ENCODE data around the gene SDSL. TPM values are rescaled to one million over a fixed set of nuclear protein-coding genes. Genes with fewer than 3 reads are reported as not detected.

SDSL gene
- total RNA-seq, 6 experiments from 2014 or later: 25.5 to 85.7 (median 32.3) TPM

DNA sequence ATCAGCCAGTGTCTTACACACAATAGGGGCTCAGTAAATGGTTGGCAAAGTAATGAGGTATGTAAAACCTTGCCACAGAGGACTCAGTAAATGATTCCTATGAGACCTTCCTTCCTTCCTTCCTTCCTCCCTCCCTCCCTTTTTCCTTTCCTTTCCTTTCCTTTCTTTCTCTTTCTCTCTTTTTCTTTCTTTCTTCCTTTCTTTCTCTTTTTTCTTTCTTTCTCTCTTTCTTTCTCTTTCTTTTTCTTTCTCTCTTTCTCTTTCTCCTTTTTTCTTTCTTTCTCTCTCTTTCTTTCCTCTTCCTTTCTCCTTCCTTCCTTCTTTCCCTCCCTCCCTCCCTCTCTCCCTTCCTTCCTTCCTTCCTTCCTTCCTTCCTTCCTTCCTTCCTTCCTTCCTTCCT lies 26.0 kb upstream of the SDSL start:
- no peak overlapping the region for H3K27ac ChIP-seq
- intact Hi-C loops (cut with DNase I): no loop called here
- ATAC-seq: no peak

DNA sequence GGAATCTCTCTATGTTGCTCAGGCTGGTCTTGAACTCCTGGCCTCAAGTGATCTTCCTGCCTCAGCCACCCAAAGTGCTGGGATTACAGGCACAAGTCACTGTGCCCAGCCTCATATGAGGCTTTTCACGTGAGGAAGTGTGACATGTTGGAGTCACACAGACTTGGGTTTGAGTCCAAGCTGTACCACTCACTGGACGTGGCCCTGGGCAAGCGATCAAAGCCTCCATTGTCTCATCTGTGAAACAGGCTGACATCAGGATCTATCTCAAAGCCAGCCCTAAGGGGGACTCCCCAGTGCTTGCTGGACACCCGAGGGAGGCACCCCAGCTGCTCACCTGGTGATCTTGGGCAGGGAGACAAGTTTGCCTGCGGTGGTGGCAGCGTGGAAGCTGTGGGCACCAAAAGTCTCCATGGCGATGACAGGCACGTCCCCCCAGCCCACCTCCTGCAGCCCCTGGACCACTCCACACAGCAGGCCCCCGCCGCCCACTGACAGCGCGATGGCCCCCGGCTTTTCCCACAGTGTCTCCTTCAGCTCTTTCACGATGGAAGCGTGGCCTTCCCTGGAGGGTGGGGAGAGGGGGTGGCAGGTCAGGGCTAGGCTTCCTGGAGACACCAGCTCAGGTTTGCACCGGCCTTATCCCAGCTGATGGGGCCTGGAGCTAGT lies 25.2 kb upstream of the SDSL start:
- TF ChIP-seq, protein P1, sequence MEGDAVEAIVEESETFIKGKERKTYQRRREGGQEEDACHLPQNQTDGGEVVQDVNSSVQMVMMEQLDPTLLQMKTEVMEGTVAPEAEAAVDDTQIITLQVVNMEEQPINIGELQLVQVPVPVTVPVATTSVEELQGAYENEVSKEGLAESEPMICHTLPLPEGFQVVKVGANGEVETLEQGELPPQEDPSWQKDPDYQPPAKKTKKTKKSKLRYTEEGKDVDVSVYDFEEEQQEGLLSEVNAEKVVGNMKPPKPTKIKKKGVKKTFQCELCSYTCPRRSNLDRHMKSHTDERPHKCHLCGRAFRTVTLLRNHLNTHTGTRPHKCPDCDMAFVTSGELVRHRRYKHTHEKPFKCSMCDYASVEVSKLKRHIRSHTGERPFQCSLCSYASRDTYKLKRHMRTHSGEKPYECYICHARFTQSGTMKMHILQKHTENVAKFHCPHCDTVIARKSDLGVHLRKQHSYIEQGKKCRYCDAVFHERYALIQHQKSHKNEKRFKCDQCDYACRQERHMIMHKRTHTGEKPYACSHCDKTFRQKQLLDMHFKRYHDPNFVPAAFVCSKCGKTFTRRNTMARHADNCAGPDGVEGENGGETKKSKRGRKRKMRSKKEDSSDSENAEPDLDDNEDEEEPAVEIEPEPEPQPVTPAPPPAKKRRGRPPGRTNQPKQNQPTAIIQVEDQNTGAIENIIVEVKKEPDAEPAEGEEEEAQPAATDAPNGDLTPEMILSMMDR (IDR thresholded peaks at IDR 0.05): no peak
- no peak for TF ChIP-seq POLR2A (IDR thresholded peaks at IDR 0.05)
- peak in 1 of 3 donors; percentile 69 for DNase-seq
- Histone ChIP-seq H3K4me3 (no peak overlapping the region), H3K27me3 (no peaks in the 10 kb centered on the region), H3K9me3 (no peaks in the 10 kb centered on the region), H3K36me3 (peaks cover 0 to 68% (median 29%) of the 10 kb centered on the region in 4 donors), H3K4me1 (no peaks in the 10 kb centered on the region), H3K27ac (no peak overlapping the region)
- ATAC-seq: peak in 2 of 4 donors; percentile 3 to 31
- intact Hi-C loops (cut with DNase I): no loop called here
- WGBS (ENCODE audit: insufficient coverage, low coverage, low lambda C conversion rate, missing lambda C conversion rate): 69% methylated on average over 4 of the region's 16 CpGs

More for the DNA sequence above, 26.0 kb upstream of the SDSL start:
- Histone ChIP-seq H3K27me3 (no peaks in the 10 kb centered on the region), H3K9me3 (no peaks in the 10 kb centered on the region), H3K4me3 (no peak overlapping the region), H3K36me3 (peaks cover 0 to 61% (median 29%) of the 10 kb centered on the region in 4 donors), H3K4me1 (no peaks in the 10 kb centered on the region)
- peak; percentile 51 for TF ChIP-seq POLR2A (IDR thresholded peaks at IDR 0.05)
- TF ChIP-seq, protein P1 (IDR thresholded peaks at IDR 0.05): no peak
- no peak for DNase-seq

DNA sequence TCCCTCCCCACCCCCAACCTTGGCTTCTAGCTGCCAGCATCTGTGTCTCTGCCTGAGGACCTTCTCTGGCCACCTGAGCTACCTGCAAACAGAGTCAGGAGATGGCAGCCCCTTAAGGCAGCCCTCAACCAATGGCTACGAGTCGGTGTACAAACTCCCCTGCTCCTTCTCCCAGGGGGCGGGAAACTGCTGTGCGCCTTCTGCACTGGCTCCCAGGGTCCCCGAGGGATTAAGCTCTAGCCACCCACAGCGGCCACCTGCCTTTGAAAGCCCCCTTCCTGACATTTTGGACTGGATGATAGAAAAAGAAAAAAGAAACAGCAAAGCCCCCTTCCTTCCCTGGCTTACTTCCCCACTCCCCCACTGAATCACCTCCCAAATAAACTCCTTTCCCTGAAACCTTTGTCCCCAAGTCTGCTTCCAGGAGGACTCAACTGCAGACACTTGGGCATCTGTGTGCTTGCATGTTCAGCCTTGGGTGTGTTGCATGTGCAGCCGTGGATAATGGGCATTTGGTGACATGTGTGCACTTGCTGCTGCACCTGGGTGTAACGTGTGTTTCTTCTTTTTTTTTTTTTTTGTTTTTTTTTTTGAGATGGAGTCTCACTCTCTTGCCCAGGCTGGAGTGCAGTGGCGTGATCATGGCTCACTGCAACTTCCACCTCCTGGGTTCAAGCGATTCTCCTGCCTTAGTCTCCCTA lies 24.5 kb upstream of the SDSL start:
- peak in 2 of 3 donors; percentile 66 to 71 for DNase-seq
- intact Hi-C loops (cut with DNase I): no loop called here

DNA sequence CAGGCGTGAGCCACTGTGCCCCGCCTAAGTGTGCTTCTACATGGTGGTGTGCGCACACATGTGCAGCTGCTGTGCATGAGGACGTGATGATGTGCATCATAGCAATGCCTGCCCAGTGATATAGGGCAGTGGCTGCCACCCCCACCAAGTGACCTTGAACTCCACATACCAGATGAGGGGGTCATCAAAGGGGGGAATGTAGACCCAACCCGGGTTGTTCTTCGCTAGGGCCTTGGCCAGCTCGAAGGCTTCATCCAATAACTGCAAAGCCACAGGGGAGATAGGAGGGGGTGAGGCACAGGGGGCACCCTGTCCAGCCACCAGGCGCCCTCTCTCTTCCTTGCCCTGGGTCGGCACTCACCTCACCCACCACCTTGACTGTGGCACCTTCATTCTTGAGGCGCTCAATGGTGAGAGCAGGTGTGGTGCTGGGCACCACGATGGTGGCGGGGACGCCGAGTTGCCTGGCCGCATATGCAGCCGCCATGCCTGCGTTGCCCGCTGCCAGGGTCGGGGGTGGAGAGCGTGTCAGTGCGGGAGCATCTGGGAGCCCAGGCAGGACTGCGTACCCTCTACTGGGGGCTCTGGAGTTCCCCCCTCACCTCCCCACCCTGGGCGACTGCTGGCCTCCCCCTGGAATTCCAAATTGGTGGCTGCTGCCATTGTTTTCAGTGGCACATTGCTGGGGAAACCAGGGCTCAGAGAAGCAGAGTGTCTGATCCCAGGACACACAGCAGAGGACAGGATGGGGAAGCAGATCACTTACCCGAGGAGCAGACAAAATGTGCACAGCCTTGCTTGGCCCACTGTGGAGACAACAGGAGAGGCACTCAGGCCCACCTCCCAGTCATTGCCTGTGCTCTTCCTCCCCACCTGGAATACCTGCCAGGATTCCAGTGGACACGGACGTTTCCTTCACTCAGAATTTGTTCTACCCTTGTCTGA lies 23.6 kb upstream of the SDSL start:
- WGBS (ENCODE audit: insufficient coverage, low coverage, low lambda C conversion rate, missing lambda C conversion rate): 87% methylated on average over 3 of the region's 26 CpGs
- Histone ChIP-seq H3K4me1 (no peaks in the 10 kb centered on the region), H3K36me3 (peaks cover 0 to 72% (median 29%) of the 10 kb centered on the region in 4 donors), H3K9me3 (no peaks in the 10 kb centered on the region), H3K27ac (no peak overlapping the region), H3K27me3 (no peaks in the 10 kb centered on the region), H3K4me3 (no peak overlapping the region)
- intact Hi-C loops (cut with DNase I): no loop called here
- ATAC-seq (peak in 3 of 4 donors; percentile 9 to 37 (median 26)), DNase-seq (peak in 2 of 3 donors; percentile 71 to 77)
- no peak for TF ChIP-seq POLR2A (IDR thresholded peaks at IDR 0.05)
- TF ChIP-seq, protein P1 (IDR thresholded peaks at IDR 0.05): no peak

More for the DNA sequence above, 24.5 kb upstream of the SDSL start:
- peak; percentile 61 for TF ChIP-seq POLR2A (IDR thresholded peaks at IDR 0.05)
- TF ChIP-seq, protein P1 (IDR thresholded peaks at IDR 0.05): no peak
- no peak overlapping the region for H3K27ac ChIP-seq
- no peaks in the 10 kb centered on the region for H3K9me3 ChIP-seq
- ATAC-seq: peak in 3 of 4 donors; percentile 2 to 22 (median 3)
- H3K27me3 ChIP-seq: no peaks in the 10 kb centered on the region
- H3K4me3 ChIP-seq: no peak overlapping the region
- H3K36me3 ChIP-seq: peaks cover 0 to 71% (median 29%) of the 10 kb centered on the region in 4 donors
- 62% methylated on average over 3 of the region's 10 CpGs for WGBS (ENCODE audit: insufficient coverage, low coverage, low lambda C conversion rate, missing lambda C conversion rate)
- H3K4me1 ChIP-seq: no peaks in the 10 kb centered on the region
